Measurements from ENCODE around the gene ZNF593. TPM values are rescaled to one million over a fixed set of nuclear protein-coding genes. Genes with fewer than 3 reads are reported as not detected.

ZNF593 gene
- total RNA-seq, 4 donors from 2014 or later: 10.4 to 41.6 (median 22.5) TPM

DNA sequence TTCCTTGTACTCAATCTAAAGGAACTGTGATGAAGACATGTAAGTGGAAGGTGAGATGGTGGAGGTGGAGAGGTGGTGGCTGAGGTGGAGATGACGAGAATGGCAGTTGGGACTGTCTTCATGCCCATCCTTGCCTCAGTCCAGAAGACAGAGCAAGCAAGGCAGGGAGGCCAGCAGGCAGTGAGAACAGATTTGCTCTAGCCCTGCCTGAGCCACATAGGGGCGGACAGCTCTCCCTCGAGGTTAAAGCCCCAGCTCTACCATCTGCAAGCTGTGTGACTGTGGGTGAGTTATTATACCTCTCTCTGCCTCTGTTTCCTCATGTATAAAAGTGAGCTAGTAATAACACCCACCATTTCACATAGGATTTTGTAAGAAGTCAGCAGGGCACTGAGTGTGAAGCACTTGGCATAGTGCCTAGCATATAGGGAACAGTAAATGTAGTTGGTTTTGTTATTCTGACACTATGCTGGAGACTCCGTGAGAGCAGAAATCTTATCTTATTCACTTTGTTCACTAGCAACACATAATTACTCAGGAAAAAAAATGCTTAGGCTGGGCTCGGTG, 15.7 kb upstream of the ZNF593 start:
- TF ChIP-seq, protein P1, sequence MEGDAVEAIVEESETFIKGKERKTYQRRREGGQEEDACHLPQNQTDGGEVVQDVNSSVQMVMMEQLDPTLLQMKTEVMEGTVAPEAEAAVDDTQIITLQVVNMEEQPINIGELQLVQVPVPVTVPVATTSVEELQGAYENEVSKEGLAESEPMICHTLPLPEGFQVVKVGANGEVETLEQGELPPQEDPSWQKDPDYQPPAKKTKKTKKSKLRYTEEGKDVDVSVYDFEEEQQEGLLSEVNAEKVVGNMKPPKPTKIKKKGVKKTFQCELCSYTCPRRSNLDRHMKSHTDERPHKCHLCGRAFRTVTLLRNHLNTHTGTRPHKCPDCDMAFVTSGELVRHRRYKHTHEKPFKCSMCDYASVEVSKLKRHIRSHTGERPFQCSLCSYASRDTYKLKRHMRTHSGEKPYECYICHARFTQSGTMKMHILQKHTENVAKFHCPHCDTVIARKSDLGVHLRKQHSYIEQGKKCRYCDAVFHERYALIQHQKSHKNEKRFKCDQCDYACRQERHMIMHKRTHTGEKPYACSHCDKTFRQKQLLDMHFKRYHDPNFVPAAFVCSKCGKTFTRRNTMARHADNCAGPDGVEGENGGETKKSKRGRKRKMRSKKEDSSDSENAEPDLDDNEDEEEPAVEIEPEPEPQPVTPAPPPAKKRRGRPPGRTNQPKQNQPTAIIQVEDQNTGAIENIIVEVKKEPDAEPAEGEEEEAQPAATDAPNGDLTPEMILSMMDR (IDR thresholded peaks at IDR 0.05): no peak
- no peak for TF ChIP-seq POLR2AphosphoS5 (IDR thresholded peaks at IDR 0.05)
- TF ChIP-seq POLR2A (IDR thresholded peaks at IDR 0.05; ENCODE audit: low read depth): no peak
- TF ChIP-seq EP300 (IDR thresholded peaks at IDR 0.05): no peak
- WGBS: 50% methylated on average over 5 of the region's 5 CpGs
- intact Hi-C loops (cut with DNase I): no loop called here
- Histone ChIP-seq H3K4me3 (no peak overlapping the region), H3K9me3 (no peaks in the 10 kb centered on the region), H3K27me3 (peaks cover 0 to 49% (median 2%) of the 10 kb centered on the region in 4 donors), H3K36me3 (no peaks in the 10 kb centered on the region), H3K4me1 (peaks cover 0 to 24% (median 0%) of the 10 kb centered on the region in 4 donors), H3K27ac (replicated peaks in 1 of 4) (no peak overlapping the region)
- no peak for DNase-seq (ENCODE audit: extremely low spot score)

DNA sequence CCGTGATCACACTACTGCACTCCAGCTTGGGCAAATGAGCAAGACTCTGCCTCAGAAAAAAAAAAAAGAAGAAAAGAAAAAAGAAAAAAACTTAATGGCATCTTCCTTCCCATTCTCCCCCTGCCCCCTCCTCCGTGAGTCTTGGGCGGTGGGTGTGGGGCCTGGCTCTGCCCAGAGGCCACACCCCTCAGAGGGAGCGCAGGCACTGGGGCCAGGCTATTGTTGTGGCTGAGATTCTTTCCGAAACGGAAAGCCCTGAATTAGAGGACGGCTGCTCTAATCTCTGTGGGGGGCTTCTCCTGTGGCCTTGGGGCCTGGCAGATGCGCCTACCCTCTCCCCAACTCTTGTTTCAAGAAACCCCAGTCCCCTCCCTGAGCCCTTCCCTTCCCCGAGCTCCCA, 15.0 kb upstream of the ZNF593 start:
- H3K4me3 ChIP-seq: no peak overlapping the region
- 56% methylated on average over 9 of the region's 9 CpGs for WGBS
- no peak for DNase-seq (ENCODE audit: extremely low spot score)
- TF ChIP-seq EP300 (IDR thresholded peaks at IDR 0.05) (no peak), POLR2A (IDR thresholded peaks at IDR 0.05; ENCODE audit: low read depth) (no peak), POLR2AphosphoS5 (IDR thresholded peaks at IDR 0.05) (peak in 1 of 2 donors; percentile 42)
- no peaks in the 10 kb centered on the region for H3K36me3 ChIP-seq
- H3K4me1 ChIP-seq: peaks cover 0 to 30% (median 0%) of the 10 kb centered on the region in 4 donors
- peak overlapping the region in 3 of 4 donors; percentile 51 to 76 (median 62) for H3K27ac ChIP-seq (replicated peaks in 1 of 4)
- intact Hi-C loops (cut with DNase I): no loop called here
- peaks cover 0 to 49% (median 2%) of the 10 kb centered on the region in 4 donors for H3K27me3 ChIP-seq
- H3K9me3 ChIP-seq: no peaks in the 10 kb centered on the region

DNA sequence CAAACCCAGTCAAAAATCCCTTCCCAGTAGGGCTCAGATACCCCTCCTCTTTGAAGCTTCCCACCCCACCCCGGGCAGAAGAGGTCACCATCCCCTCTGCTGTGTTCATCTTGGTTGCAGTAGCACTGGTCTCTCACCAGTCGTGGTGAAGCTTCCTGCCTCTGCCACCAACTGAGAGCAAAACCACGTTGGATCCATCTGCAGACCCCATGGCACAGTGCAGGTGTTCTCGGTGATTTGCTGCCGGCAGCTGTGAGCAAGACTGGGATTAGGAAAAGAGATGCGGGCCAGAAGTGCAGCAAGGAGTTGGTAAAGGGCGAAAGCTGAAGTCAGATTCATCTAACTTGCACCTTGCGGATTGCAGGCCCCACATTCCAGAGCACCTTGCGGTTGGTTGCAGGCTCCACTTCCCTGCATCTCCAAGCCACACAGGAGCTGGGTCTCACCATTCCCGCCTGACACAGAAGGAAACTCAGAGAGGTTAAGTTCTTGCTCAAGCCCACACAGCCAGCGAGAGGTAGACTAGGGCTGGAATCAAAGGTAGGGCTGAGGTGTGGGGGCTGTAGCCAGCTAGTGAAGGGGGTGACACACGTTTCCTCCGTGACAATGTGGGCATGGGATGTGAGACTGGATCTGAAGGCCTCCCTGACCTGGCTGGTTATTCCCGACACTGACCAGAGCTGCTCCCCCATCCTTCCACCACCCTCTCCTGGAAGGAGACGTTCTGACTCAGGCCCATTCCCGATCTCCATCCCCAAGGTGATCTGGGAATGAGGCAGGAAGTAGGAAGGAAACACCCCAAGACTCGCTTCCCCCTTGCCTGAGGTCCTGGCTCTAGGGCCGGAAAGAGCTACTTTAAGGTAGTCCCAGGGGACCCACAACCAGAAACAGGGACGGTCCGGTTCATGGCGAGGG, 14.1 kb upstream of the ZNF593 start:
- 69% methylated on average over 18 of the region's 21 CpGs for WGBS
- Histone ChIP-seq H3K27ac (replicated peaks in 1 of 4) (peak overlapping the region; percentile 1 to 76 (median 56)), H3K4me3 (peak overlapping the region; percentile 29 to 47 (median 31)), H3K27me3 (peaks cover 0 to 48% (median 2%) of the 10 kb centered on the region in 4 donors), H3K36me3 (no peaks in the 10 kb centered on the region), H3K4me1 (peaks cover under 1 to 36% (median under 1%) of the 10 kb centered on the region in 4 donors), H3K9me3 (no peaks in the 10 kb centered on the region)
- TF ChIP-seq, protein P1 (IDR thresholded peaks at IDR 0.05): no peak
- TF ChIP-seq POLR2AphosphoS5 (IDR thresholded peaks at IDR 0.05) (peak in 1 of 2 donors; percentile 51), POLR2A (IDR thresholded peaks at IDR 0.05; ENCODE audit: low read depth) (no peak), EP300 (IDR thresholded peaks at IDR 0.05) (peak; percentile 62)
- intact Hi-C loops (cut with DNase I): no loop called here
- no peak for DNase-seq (ENCODE audit: extremely low spot score)

DNA sequence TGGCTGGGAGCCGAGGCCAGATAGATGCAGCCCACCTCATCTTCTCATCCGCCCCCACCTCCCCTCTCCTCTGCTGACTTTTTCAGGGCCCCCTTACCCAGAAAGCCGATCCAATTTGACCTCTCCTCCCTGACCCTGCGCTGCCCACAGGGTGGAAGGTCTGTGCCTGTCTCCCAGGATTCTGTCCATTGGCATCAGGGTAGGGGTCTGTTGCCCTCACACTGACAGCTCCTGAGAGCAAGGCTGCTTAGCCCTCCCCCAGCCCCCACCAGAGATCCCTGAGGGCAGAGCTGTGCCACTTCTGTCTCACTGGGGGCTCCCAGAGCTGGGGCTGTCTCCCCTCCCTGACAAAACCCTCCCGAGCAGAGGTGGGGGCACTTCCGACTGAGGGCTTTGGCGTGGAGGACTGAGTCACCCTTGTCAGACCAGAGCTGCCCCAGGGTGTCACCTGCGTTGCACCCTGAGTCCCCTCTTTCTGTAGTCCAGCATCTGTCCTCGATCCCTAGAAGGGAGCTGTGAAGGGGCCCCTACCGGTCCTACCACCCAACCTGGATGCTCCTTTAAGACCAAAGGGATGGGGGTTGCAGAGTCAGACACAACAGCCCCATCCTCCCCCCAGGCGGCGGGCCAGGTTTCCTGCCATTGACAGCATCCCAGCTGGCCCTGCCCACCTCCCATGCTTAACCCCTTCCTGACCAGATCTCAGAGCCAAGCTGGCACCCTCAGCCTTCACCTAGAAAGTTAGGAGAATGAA, 13.2 kb upstream of the ZNF593 start:
- DNase-seq (ENCODE audit: extremely low spot score): no peak
- Histone ChIP-seq H3K4me1 (peaks cover 8 to 43% (median 9%) of the 10 kb centered on the region in 4 donors), H3K36me3 (no peaks in the 10 kb centered on the region), H3K4me3 (peak overlapping the region; percentile 29 to 47 (median 31)), H3K9me3 (no peaks in the 10 kb centered on the region), H3K27ac (replicated peaks in 1 of 4) (peak overlapping the region; percentile 1 to 76 (median 34)), H3K27me3 (peaks cover 0 to 46% (median 2%) of the 10 kb centered on the region in 4 donors)
- WGBS: 35% methylated on average over 9 of the region's 12 CpGs
- intact Hi-C loops (cut with DNase I): no loop called here
- no peak for TF ChIP-seq EP300 (IDR thresholded peaks at IDR 0.05)
- TF ChIP-seq POLR2AphosphoS5 (IDR thresholded peaks at IDR 0.05): peak in 1 of 2 donors; percentile 32

DNA sequence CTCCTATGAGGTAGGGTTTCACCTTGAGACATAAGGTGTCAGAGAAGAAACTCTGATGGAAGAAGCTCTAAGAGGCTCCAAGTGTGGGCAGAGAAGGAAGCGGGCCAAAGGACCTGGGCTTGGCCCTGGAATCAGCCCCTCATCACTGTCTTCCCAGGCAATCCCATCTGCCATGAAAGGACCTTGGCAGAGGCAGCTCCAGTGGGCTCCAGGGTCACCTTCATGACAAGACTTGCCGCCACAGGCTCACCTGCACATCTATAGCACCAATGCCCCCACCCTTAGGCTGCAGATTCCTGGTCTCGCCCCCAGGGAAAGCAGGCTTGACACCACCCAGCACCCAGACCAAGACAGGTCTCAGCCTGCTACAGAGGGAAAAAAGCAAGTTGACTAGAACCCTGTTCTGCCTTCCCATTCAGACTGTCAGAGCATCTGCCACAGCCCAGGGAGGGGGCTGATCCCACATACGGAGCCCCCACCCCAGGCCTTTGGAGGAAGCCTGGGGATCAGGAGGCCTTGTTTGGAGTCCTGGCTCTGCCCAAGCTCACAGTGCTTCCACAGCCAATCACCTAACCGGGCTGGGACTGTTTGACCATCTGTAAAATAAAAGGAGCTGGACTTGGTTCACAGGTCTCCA, 11.3 kb upstream of the ZNF593 start:
- WGBS: 92% methylated on average over 2 of the region's 5 CpGs
- H3K9me3 ChIP-seq: no peaks in the 10 kb centered on the region
- intact Hi-C loops (cut with DNase I): no loop called here
- peaks cover 17 to 49% (median 20%) of the 10 kb centered on the region in 4 donors for H3K4me1 ChIP-seq
- no peak for DNase-seq (ENCODE audit: extremely low spot score)
- TF ChIP-seq EP300 (IDR thresholded peaks at IDR 0.05) (no peak), POLR2A (IDR thresholded peaks at IDR 0.05; ENCODE audit: low read depth) (no peak), POLR2AphosphoS5 (IDR thresholded peaks at IDR 0.05) (no peak)
- TF ChIP-seq, protein P1 (IDR thresholded peaks at IDR 0.05): no peak
- no peaks in the 10 kb centered on the region for H3K36me3 ChIP-seq
- peak overlapping the region in 3 of 4 donors; percentile 41 to 76 (median 57) for H3K27ac ChIP-seq (replicated peaks in 1 of 4)
- peak overlapping the region; percentile 54 to 66 (median 63) for H3K4me3 ChIP-seq
- peaks cover 0 to 46% (median 2%) of the 10 kb centered on the region in 4 donors for H3K27me3 ChIP-seq
